A549 (cell line): ENCODE results near the gene LTA. TPM values are rescaled to one million over a fixed set of nuclear protein-coding genes. Genes with fewer than 3 reads are reported as not detected.

Experiments
- ATAC-seq, 2 experiments: fragments of 200-7000 bp in 1 of 2; fragments of >200 bp in 1 of 2; cut with Nextera tagmentation in 1 of 2; cut with Tn5 transposase in 1 of 2; 3 replicates each; pipeline versions ENCODE4 v1.8.0 to v1.9.1; 2018 to 2020; ENCODE audit warnings: mild to moderate bottlenecking in 1 of 2, moderate library complexity in 1 of 2
- CTCF ChIA-PET: fragments of 300-600 bp; sonication (Branson Sonifier 250); formaldehyde crosslinking; extraction: SDS; loops from one replicate; lab custom pipeline; 2021; ENCODE audit warnings: antibody characterized with exemption, inconsistent platforms; lab: Yijun Ruan, JAX
- POLR2A ChIA-PET: fragments of 350-600 bp; formaldehyde crosslinking; extraction: SDS; loops from one replicate; lab custom pipeline; 2021; ENCODE audit warnings: antibody characterized with exemption, inconsistent platforms; lab: Yijun Ruan, JAX
- DNase-seq, 2 experiments: peaks; one replicate each; pipeline versions ENCODE4 v3.0.0 to v3.0.0-alpha.2; 2011 to 2016; ENCODE audit warnings: low read depth in 1 of 2, low spot score in 1 of 2
- FAIRE-seq: peaks from 2 replicates; lab custom pipeline; 2011; peaks lifted over from hg19 to GRCh38; lab: Jason Lieb, UNC
- H3K27ac ChIP-seq, 2 experiments: fragments of >200 bp; sonication (Bioruptor Twin); formaldehyde crosslinking; 3 replicates each; pipeline ENCODE4 v1.5.1; 2016 to 2017
- H3K4me1 ChIP-seq: fragments of >200 bp; sonication (Bioruptor Twin); formaldehyde crosslinking; 3 replicates; pipeline ENCODE4 v1.6.1; 2016
- H3K4me2 ChIP-seq: fragments of >200 bp; sonication (Bioruptor Twin); formaldehyde crosslinking; 3 replicates; pipeline ENCODE4 v1.6.1; 2016
- H3K4me3 ChIP-seq: fragments of >200 bp; sonication (Bioruptor Twin); formaldehyde crosslinking; 3 replicates; pipeline ENCODE4 v1.5.1; 2016
- H3K9me3 ChIP-seq: fragments of >200 bp; sonication (Bioruptor Twin); formaldehyde crosslinking; 3 replicates; pipeline ENCODE4 v1.6.1; 2016
- BCL3 ChIP-seq: fragments of >200 bp; sonication (Bioruptor Twin); formaldehyde crosslinking; IDR thresholded peaks from 3 replicates; pipeline ENCODE4 v1.6.1; 2016
- CBX8 ChIP-seq: fragments of 200-600 bp; sonication (generic); IDR thresholded peaks from 2 replicates; pipeline ENCODE4 v1.6.1; 2016
- CEBPB ChIP-seq, 2 experiments: fragments of >200 bp in 1 of 2; sonication (Bioruptor Twin) in 1 of 2; formaldehyde crosslinking in 1 of 2; IDR thresholded peaks; 2 replicates each; pipeline ENCODE4 v1.6.1; 2012 to 2016
- CHD2 ChIP-seq: fragments of 150-350 bp; IDR thresholded peaks from 2 replicates; pipeline ENCODE4 v1.6.1; 2014; ENCODE audit warnings: low read length; ENCODE audit not compliant: partially characterized antibody
- CHD4 ChIP-seq: fragments of 200-600 bp; sonication (generic); IDR thresholded peaks from 2 replicates; pipeline ENCODE4 v1.6.1; 2016; ENCODE audit warnings: antibody characterized with exemption, mild to moderate bottlenecking, borderline replicate concordance
- CTCF ChIP-seq: fragments of >200 bp; sonication (Bioruptor Twin); formaldehyde crosslinking; IDR thresholded peaks from 3 replicates; pipeline ENCODE4 v1.5.1; 2016
- E2F6 ChIP-seq: IDR thresholded peaks from 2 replicates; pipeline ENCODE4 v1.6.1; 2012; ENCODE audit warnings: low read depth, borderline replicate concordance
- EHMT2 ChIP-seq: fragments of 200-600 bp; sonication (generic); IDR thresholded peaks from 2 replicates; pipeline ENCODE4 v1.6.1; 2016; ENCODE audit warnings: antibody characterized with exemption, low read depth, mild to moderate bottlenecking, moderate library complexity
- ELK1 ChIP-seq: fragments of 150-350 bp; IDR thresholded peaks from 2 replicates; pipeline ENCODE4 v1.6.1; 2014; ENCODE audit warnings: low read depth, mild to moderate bottlenecking, low read length
- FOSL2 ChIP-seq, 2 experiments: fragments of 450-650 bp in 1 of 2; fragments of >200 bp in 1 of 2; sonication (Bioruptor Twin) in 1 of 2; formaldehyde crosslinking; IDR thresholded peaks; 2 replicates each; pipeline versions ENCODE4 v1.5.0 to v1.6.1; 2016 to 2020; ENCODE audit warnings: mild to moderate bottlenecking in 1 of 2, moderate library complexity in 1 of 2
- FOXS1 ChIP-seq: fragments of 250-450 bp; sonication (Bioruptor Pico); IDR thresholded peaks from 2 replicates; pipeline ENCODE4 v1.5.0; 2020; ENCODE audit warnings: mild to moderate bottlenecking, moderate library complexity
- GATA3 ChIP-seq: IDR thresholded peaks from 2 replicates; pipeline ENCODE4 v1.6.1; 2012; ENCODE audit warnings: borderline replicate concordance
- HDAC2 ChIP-seq: fragments of 200-600 bp; sonication (generic); IDR thresholded peaks from 2 replicates; pipeline ENCODE4 v1.6.1; 2016
- HES2 ChIP-seq: fragments of >200 bp; sonication (Bioruptor Twin); formaldehyde crosslinking; IDR thresholded peaks from 2 replicates; pipeline ENCODE4 v1.6.1; 2016
- HEYL ChIP-seq: fragments of 250-450 bp; sonication (Bioruptor Pico); IDR thresholded peaks from 2 replicates; pipeline ENCODE4 v1.8.0; 2021; ENCODE audit warnings: mild to moderate bottlenecking, moderate library complexity
- HOXA7 ChIP-seq: fragments of 250-450 bp; sonication (Bioruptor Pico); IDR thresholded peaks from 2 replicates; pipeline ENCODE4 v1.5.0; 2020; ENCODE audit warnings: mild to moderate bottlenecking, moderate library complexity
- HOXB5 ChIP-seq: fragments of 250-450 bp; sonication (Bioruptor Pico); IDR thresholded peaks from 2 replicates; pipeline ENCODE4 v1.5.0; 2020; ENCODE audit warnings: mild to moderate bottlenecking, moderate library complexity
- JUN ChIP-seq, 2 experiments: fragments of >200 bp; sonication (Bioruptor Twin); formaldehyde crosslinking; IDR thresholded peaks; 2 replicates in 1 of 2; 3 replicates in 1 of 2; pipeline ENCODE4 v1.6.1; 2016 to 2017
- KDM1A ChIP-seq: fragments of 200-600 bp; sonication (generic); IDR thresholded peaks from 2 replicates; pipeline ENCODE4 v1.6.1; 2016; ENCODE audit warnings: low read depth, mild to moderate bottlenecking
- MAFK ChIP-seq: fragments of 450-650 bp; IDR thresholded peaks from 2 replicates; pipeline ENCODE4 v1.6.1; 2014; ENCODE audit not compliant: partially characterized antibody
- MAX ChIP-seq: IDR thresholded peaks from 2 replicates; pipeline ENCODE4 v1.6.1; 2012
- MAZ ChIP-seq: fragments of 150-350 bp; IDR thresholded peaks from 2 replicates; pipeline ENCODE4 v1.6.1; 2014; ENCODE audit warnings: antibody characterized with exemption, low read depth, low read length, borderline replicate concordance
- MYC ChIP-seq: IDR thresholded peaks from 2 replicates; pipeline ENCODE4 v1.6.1; 2012; ENCODE audit warnings: mild to moderate bottlenecking, inconsistent platforms, low read length, improper control_type of control experiment, borderline replicate concordance
- PHF8 ChIP-seq: fragments of 200-600 bp; sonication (generic); IDR thresholded peaks from 2 replicates; pipeline ENCODE4 v1.6.1; 2016; ENCODE audit warnings: low read depth, mild to moderate bottlenecking, antibody characterized with exemption, moderate library complexity, borderline replicate concordance
- POLR2A ChIP-seq: IDR thresholded peaks from 2 replicates; pipeline ENCODE4 v1.6.1; 2012; ENCODE audit warnings: mild to moderate bottlenecking, low read length
- RAD21 ChIP-seq, 2 experiments: fragments of >200 bp in 1 of 2; sonication (Bioruptor Twin) in 1 of 2; formaldehyde crosslinking in 1 of 2; IDR thresholded peaks in 1 of 2; conservative IDR thresholded peaks in 1 of 2; 2 replicates in 1 of 2; 3 replicates in 1 of 2; pipeline ENCODE4 v1.6.1; 2012 to 2018; ENCODE audit warnings: inconsistent platforms in 1 of 2
- RARB ChIP-seq: fragments of 250-450 bp; sonication (Bioruptor Pico); IDR thresholded peaks from 2 replicates; pipeline ENCODE4 v1.8.0; 2021; ENCODE audit warnings: mild to moderate bottlenecking, moderate library complexity
- RCOR1 ChIP-seq: fragments of 150-350 bp; IDR thresholded peaks from 2 replicates; pipeline ENCODE4 v1.6.1; 2014; ENCODE audit warnings: antibody characterized with exemption, low read length, low read depth
- SMC3 ChIP-seq: fragments of >200 bp; sonication (Bioruptor Twin); formaldehyde crosslinking; IDR thresholded peaks from 3 replicates; pipeline ENCODE4 v1.6.1; 2018; ENCODE audit warnings: inconsistent platforms
- TFCP2L1 ChIP-seq: fragments of 250-450 bp; sonication (Bioruptor Pico); IDR thresholded peaks from 2 replicates; pipeline ENCODE4 v1.5.0; 2021; ENCODE audit warnings: mild to moderate bottlenecking
- TP53 ChIP-seq: fragments of 250-450 bp; sonication (Bioruptor Pico); IDR thresholded peaks from 2 replicates; pipeline ENCODE4 v1.5.0; 2021; ENCODE audit warnings: mild to moderate bottlenecking, moderate library complexity
- USF2 ChIP-seq: fragments of 450-650 bp; IDR thresholded peaks from 2 replicates; pipeline ENCODE4 v1.6.1; 2014; ENCODE audit warnings: antibody characterized with exemption
- ZNF302 ChIP-seq: fragments of 250-450 bp; sonication (Bioruptor Pico); IDR thresholded peaks from 2 replicates; pipeline ENCODE4 v1.9.0; 2021; ENCODE audit warnings: inconsistent platforms, mild to moderate bottlenecking, moderate library complexity
- WGBS: methylation state at CpG from one replicate; pipeline ENCODE4 v1.1.6; 2017; ENCODE audit errors: missing lambda C conversion rate; 5-methylcytosine and 5-hydroxymethylcytosine counted together
- polyA plus RNA-seq, 4 experiments: library from polyadenylated mRNA; depleted of rRNA in 3 of 4; stranded (reverse); fragments of >200 nt; fragmentation: RNase III in 1 of 4; extraction: RNeasy Plus Mini Kit Qiagen cat#74134 plus additional on column Dnase treatment in 1 of 4; gene quantifications; 2 replicates in 3 of 4; 3 replicates in 1 of 4; pipeline ENCODE4 v1.2.3, GENCODE V29; 2011 to 2017

Gene LTA
- polyA plus RNA-seq, 2 of the 4 experiments (the other 2 are of a cell fraction) = 0.08 TPM; not detected in 1

- no peak for TF ChIP-seq KDM1A
- TF ChIP-seq HES2 = no peak
- no peak for TF ChIP-seq TP53 (CRISPR knock-in tag)
- no peak for TF ChIP-seq MAFK
- no peak for TF ChIP-seq GATA3
These were observed 8.3 kb downstream of the LTA start (continued) for GRCh38 chr6:31580438-31580740.

- ChIA-PET CTCF (interaction anchor here (0.6 to 18.3 kb wide), 17 partner anchors 11 to 200 kb away, joined by 3 to 338 read pairs (median 5); partner anchors contain the start of genes ATP6V1G2, LTA, NCR3 and NFKBIL1), POLR2A (interaction anchor here (0.8 to 1.0 kb wide), 2 partner anchors 18 to 234 kb away, joined by 3 to 4 read pairs; partner anchors contain the start of genes HSPA1A and HSPA1L)
- H3K4me2 ChIP-seq = peak overlapping the region; percentile 86
- peaks cover 6% of the 10 kb centered on the region; the same call in 1 of the 3 replicates for H3K4me1 ChIP-seq
- 7% methylated on average over 13 of the region's 62 CpGs for WGBS
- no peak for TF ChIP-seq ZNF302
- no peak for TF ChIP-seq KDM1A
- no peak for TF ChIP-seq USF2
- peak; percentile 39; the same call in 1 of the 2 replicates for TF ChIP-seq PHF8
- TF ChIP-seq POLR2A = peak; percentile 44
- peak in 1 of 2 experiments; percentile 27; a peak in 1 of 5 replicates for TF ChIP-seq JUN (IDR thresholded peaks at IDR 0.05)
- TF ChIP-seq HDAC2 = no peak
- no peak for TF ChIP-seq CBX8
- no peak for TF ChIP-seq CHD2
- no peak for TF ChIP-seq HEYL (CRISPR knock-in tag)
- no peak for TF ChIP-seq RARB (CRISPR knock-in tag)
- no peak for TF ChIP-seq FOSL2 (IDR thresholded peaks at IDR 0.05)
- no peak for TF ChIP-seq FOSL2 (CRISPR knock-in tag; IDR thresholded peaks at IDR 0.05)
- no peak for TF ChIP-seq HOXB5
- peak; percentile 79 for TF ChIP-seq MAX
- TF ChIP-seq EHMT2 = no peak
- no peak for TF ChIP-seq MYC
- no peak for TF ChIP-seq MAFK
- TF ChIP-seq RAD21 (conservative IDR thresholded peaks at IDR 0.05 in 1 of 2, IDR thresholded peaks at IDR 0.05 in 1 of 2) = peak; percentile 22 to 58; a peak in 4 of 5 replicates
- no peak for TF ChIP-seq MAZ
- peak; percentile 76 for TF ChIP-seq SMC3
- TF ChIP-seq BCL3 = 0 out of 3 replicates have a peak, but pooled peaks have one; percentile 24
- TF ChIP-seq CEBPB (IDR thresholded peaks at IDR 0.05) = no peak
- no peak for TF ChIP-seq HOXA7
- TF ChIP-seq FOXS1 (CRISPR knock-in tag) = no peak
- TF ChIP-seq ELK1 = no peak
- 0 out of 2 replicates have a peak, but pooled peaks have one; percentile 28 for TF ChIP-seq E2F6
- TF ChIP-seq CTCF = peak; percentile 84
- TF ChIP-seq TFCP2L1 = no peak
- no peak for TF ChIP-seq CHD4
- TF ChIP-seq RCOR1 = no peak
- peak overlapping the region; percentile 73 to 94 for H3K27ac ChIP-seq
- ATAC-seq = peak; percentile 94 to 99
- H3K9me3 ChIP-seq = no peaks in the 10 kb centered on the region
- DNase-seq = peak; percentile 64 to 68
- peak overlapping the region; percentile 63 for H3K4me3 ChIP-seq
- FAIRE-seq = no peak
These were observed 8.8 kb downstream of the LTA start for GRCh38 chr6:31580807-31581433.
